ENCODE results near the gene RNU6-1.

Gene RNU6-1

GRCh38 chr15:67839929-67840748, at the start of gene RNU6-1:
TSS of gene RNU6-1 (minus strand) at chr15:67840045.
- DNase-seq, result peak; percentile 91

GRCh38 chr15:67887776-67888175, 47.9 kb upstream of the RNU6-1 start:
- DNase-seq, result no peak

- DNase-seq, result no peak
Measured at GRCh38 chr15:67885861-67886260, 46.0 kb upstream of the RNU6-1 start.

GRCh38 chr15:67885175-67885523, 45.3 kb upstream of the RNU6-1 start:
- no peak for DNase-seq

- peak; percentile 77 for DNase-seq
Measured at GRCh38 chr15:67884514-67885174, 44.8 kb upstream of the RNU6-1 start.

- no peak for DNase-seq
Measured at GRCh38 chr15:67884009-67884408, 44.2 kb upstream of the RNU6-1 start.

- no peak for DNase-seq
Measured at GRCh38 chr15:67883234-67883773, 43.5 kb upstream of the RNU6-1 start.

GRCh38 chr15:67882487-67883233, 42.8 kb upstream of the RNU6-1 start:
- no peak for DNase-seq

GRCh38 chr15:67880651-67881182, 40.9 kb upstream of the RNU6-1 start:
- DNase-seq, result no peak

- DNase-seq, result no peak
Measured at GRCh38 chr15:67879440-67880129, 39.7 kb upstream of the RNU6-1 start.

- DNase-seq, result no peak
Measured at GRCh38 chr15:67878712-67879206, 38.9 kb upstream of the RNU6-1 start.

- no peak for DNase-seq
Measured at GRCh38 chr15:67873777-67874176, 33.9 kb upstream of the RNU6-1 start.

- DNase-seq, result no peak
Measured at GRCh38 chr15:67870868-67871408, 31.1 kb upstream of the RNU6-1 start.

GRCh38 chr15:67869701-67870100, 29.9 kb upstream of the RNU6-1 start:
- DNase-seq, result no peak

- DNase-seq, result no peak
Measured at GRCh38 chr15:67865766-67866165, 25.9 kb upstream of the RNU6-1 start.

- no peak for DNase-seq
Measured at GRCh38 chr15:67865331-67865730, 25.5 kb upstream of the RNU6-1 start.

- DNase-seq, result peak; percentile 78
Measured at GRCh38 chr15:67863442-67863987, 23.7 kb upstream of the RNU6-1 start.

GRCh38 chr15:67862750-67863441, 23.1 kb upstream of the RNU6-1 start:
- no peak for DNase-seq

- DNase-seq, result no peak
Measured at GRCh38 chr15:67861983-67862382, 22.1 kb upstream of the RNU6-1 start.

GRCh38 chr15:67859331-67859946, 19.6 kb upstream of the RNU6-1 start:
- DNase-seq, result peak; percentile 13

GRCh38 chr15:67857220-67857619, 17.4 kb upstream of the RNU6-1 start:
- no peak for DNase-seq

Measured in midbrain (tissue), 1 donor.